GM23338 (cell line): ENCODE results near the gene ANTXR1.

Source experiments
- CREB1 ChIP-seq: fragments of 250-450 bp; sonication (Bioruptor Pico); IDR thresholded peaks from 2 replicates; pipeline ENCODE4 v1.5.0; 2020; ENCODE audit warnings: low read depth, mild to moderate bottlenecking, moderate library complexity
- EZH2 ChIP-seq: fragments of 200-600 bp; sonication (generic); IDR thresholded peaks from one replicate; pipeline ENCODE4 v1.8.0; 2017; ENCODE audit warnings: antibody characterized with exemption, mild to moderate bottlenecking, low read depth; ENCODE audit not compliant: unreplicated experiment
- EZH2phosphoT487 ChIP-seq: fragments of 200-600 bp; sonication (generic); IDR thresholded peaks from one replicate; pipeline ENCODE4 v1.8.1; 2018; ENCODE audit warnings: antibody characterized with exemption; ENCODE audit not compliant: unreplicated experiment
- JUNB ChIP-seq: IDR thresholded peaks from one replicate; pipeline ENCODE4 v1.6.1; 2016; ENCODE audit warnings: antibody characterized with exemption; ENCODE audit not compliant: unreplicated experiment
- POLR2AphosphoS5 ChIP-seq: IDR thresholded peaks from 2 replicates; pipeline ENCODE4 v1.6.1; 2016; ENCODE audit warnings: antibody characterized with exemption, low read depth
- STAT1 ChIP-seq: IDR thresholded peaks from one replicate; pipeline ENCODE4 v1.6.1; 2016; ENCODE audit warnings: antibody characterized with exemption; ENCODE audit not compliant: unreplicated experiment
- ZNF114 ChIP-seq: fragments of 250-450 bp; sonication (Bioruptor Pico); IDR thresholded peaks from 2 replicates; pipeline ENCODE4 v1.5.0; 2020; ENCODE audit warnings: mild to moderate bottlenecking, moderate library complexity
- ZNF331 ChIP-seq: fragments of 250-450 bp; sonication (Bioruptor Pico); IDR thresholded peaks from 2 replicates; pipeline ENCODE4 v1.5.0; 2020; ENCODE audit warnings: low read depth, mild to moderate bottlenecking, moderate library complexity
- TF ChIP-seq, protein P1 (sequence below), 2 experiments: fragments of 200-600 bp in 1 of 2; sonication (generic) in 1 of 2; conservative IDR thresholded peaks; 2 replicates each; pipeline versions ENCODE4 v1.5.1 to v1.6.1; 2016 to 2017; ENCODE audit warnings: antibody characterized with exemption in 2 of 2, low read depth in 2 of 2, mild to moderate bottlenecking in 2 of 2, moderate library complexity in 1 of 2
- TF ChIP-seq, protein P2 (sequence below): IDR thresholded peaks from one replicate; pipeline ENCODE4 v1.6.1; 2018; ENCODE audit warnings: antibody characterized with exemption; ENCODE audit not compliant: unreplicated experiment
- TF ChIP-seq, protein P3 (sequence below): IDR thresholded peaks from 2 replicates; pipeline ENCODE4 v1.6.1; 2016; ENCODE audit warnings: antibody characterized with exemption

DNA sequence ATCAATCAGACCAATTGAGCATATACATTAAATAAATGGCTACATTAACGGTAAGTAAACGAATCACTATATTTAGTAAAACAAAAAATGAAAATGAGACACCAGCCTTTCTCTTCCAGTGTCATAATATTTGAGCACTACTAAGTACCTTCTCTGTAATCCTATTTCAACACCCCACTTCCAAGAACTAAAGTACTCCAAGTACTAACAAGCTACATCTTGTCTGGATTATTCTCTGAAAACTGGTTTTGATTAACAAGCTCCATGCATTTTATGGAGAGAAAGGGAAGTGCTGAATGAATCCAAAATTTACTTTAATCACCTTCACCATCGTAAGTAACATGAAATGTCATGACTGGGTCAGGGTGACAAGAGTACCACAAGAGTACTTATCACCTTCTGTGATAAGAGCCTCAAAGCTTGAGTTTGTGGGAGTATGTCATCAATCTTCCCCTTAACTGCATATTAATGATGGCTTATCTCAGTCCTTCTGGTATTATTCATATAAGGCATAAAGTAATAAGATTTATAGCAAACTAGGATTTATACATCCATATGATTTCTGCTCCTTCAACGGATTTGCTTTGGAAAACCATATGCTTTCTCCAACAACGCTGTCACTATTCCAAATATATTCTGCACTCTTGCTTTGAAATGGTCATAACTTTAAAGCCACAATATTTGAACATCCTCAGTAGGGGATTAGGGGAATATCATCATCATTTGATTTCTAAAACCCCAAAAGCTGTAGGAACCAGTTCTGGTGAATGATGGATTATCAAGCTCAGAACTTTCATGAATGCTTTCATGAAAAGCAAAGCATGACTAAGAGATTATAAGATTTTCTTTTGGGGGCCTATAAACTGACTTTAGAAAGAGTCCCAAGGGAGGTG lies 127.0 kb downstream of the ANTXR1 start:
- TF ChIP-seq ZNF114 (CRISPR knock-in tag) (no peak), POLR2AphosphoS5 (no peak), EZH2phosphoT487 (no peak), EZH2 (no peak), ZNF331 (no peak), JUNB (no peak), CREB1 (CRISPR knock-in tag) (no peak), STAT1 (no peak)
- TF ChIP-seq, protein P1, sequence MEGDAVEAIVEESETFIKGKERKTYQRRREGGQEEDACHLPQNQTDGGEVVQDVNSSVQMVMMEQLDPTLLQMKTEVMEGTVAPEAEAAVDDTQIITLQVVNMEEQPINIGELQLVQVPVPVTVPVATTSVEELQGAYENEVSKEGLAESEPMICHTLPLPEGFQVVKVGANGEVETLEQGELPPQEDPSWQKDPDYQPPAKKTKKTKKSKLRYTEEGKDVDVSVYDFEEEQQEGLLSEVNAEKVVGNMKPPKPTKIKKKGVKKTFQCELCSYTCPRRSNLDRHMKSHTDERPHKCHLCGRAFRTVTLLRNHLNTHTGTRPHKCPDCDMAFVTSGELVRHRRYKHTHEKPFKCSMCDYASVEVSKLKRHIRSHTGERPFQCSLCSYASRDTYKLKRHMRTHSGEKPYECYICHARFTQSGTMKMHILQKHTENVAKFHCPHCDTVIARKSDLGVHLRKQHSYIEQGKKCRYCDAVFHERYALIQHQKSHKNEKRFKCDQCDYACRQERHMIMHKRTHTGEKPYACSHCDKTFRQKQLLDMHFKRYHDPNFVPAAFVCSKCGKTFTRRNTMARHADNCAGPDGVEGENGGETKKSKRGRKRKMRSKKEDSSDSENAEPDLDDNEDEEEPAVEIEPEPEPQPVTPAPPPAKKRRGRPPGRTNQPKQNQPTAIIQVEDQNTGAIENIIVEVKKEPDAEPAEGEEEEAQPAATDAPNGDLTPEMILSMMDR (conservative IDR thresholded peaks at IDR 0.05; ENCODE audit: low read depth in 2 of 2) = no peak
- TF ChIP-seq, protein P2, sequence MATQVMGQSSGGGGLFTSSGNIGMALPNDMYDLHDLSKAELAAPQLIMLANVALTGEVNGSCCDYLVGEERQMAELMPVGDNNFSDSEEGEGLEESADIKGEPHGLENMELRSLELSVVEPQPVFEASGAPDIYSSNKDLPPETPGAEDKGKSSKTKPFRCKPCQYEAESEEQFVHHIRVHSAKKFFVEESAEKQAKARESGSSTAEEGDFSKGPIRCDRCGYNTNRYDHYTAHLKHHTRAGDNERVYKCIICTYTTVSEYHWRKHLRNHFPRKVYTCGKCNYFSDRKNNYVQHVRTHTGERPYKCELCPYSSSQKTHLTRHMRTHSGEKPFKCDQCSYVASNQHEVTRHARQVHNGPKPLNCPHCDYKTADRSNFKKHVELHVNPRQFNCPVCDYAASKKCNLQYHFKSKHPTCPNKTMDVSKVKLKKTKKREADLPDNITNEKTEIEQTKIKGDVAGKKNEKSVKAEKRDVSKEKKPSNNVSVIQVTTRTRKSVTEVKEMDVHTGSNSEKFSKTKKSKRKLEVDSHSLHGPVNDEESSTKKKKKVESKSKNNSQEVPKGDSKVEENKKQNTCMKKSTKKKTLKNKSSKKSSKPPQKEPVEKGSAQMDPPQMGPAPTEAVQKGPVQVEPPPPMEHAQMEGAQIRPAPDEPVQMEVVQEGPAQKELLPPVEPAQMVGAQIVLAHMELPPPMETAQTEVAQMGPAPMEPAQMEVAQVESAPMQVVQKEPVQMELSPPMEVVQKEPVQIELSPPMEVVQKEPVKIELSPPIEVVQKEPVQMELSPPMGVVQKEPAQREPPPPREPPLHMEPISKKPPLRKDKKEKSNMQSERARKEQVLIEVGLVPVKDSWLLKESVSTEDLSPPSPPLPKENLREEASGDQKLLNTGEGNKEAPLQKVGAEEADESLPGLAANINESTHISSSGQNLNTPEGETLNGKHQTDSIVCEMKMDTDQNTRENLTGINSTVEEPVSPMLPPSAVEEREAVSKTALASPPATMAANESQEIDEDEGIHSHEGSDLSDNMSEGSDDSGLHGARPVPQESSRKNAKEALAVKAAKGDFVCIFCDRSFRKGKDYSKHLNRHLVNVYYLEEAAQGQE = no peak
- TF ChIP-seq, protein P3, sequence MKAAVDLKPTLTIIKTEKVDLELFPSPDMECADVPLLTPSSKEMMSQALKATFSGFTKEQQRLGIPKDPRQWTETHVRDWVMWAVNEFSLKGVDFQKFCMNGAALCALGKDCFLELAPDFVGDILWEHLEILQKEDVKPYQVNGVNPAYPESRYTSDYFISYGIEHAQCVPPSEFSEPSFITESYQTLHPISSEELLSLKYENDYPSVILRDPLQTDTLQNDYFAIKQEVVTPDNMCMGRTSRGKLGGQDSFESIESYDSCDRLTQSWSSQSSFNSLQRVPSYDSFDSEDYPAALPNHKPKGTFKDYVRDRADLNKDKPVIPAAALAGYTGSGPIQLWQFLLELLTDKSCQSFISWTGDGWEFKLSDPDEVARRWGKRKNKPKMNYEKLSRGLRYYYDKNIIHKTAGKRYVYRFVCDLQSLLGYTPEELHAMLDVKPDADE = no peak
